ENCODE measurements around the gene AGAP1.

AGAP1 gene

GRCh38 chr2:235784788-235785187 is 290.9 kb downstream of the AGAP1 start:
- no peak overlapping the region for H3K4me3 ChIP-seq (ENCODE audit: low read depth, low read length)
- no peak for DNase-seq (ENCODE audit: low read depth)
- no peak for TF ChIP-seq CTCF (IDR thresholded peaks at IDR 0.05; ENCODE audit: low read depth, low read length, missing control alignments)

- no peak for TF ChIP-seq CTCF (IDR thresholded peaks at IDR 0.05; ENCODE audit: low read depth, low read length, missing control alignments)
- H3K4me3 ChIP-seq (ENCODE audit: low read depth, low read length): no peak overlapping the region
- DNase-seq (ENCODE audit: low read depth): no peak
Observed at GRCh38 chr2:235789552-235789951, 295.7 kb downstream of the AGAP1 start.

- peak; percentile 57 for TF ChIP-seq CTCF (IDR thresholded peaks at IDR 0.05; ENCODE audit: low read depth, low read length, missing control alignments)
- H3K4me3 ChIP-seq (ENCODE audit: low read depth, low read length): no peak overlapping the region
- no peak for DNase-seq (ENCODE audit: low read depth)
Observed at GRCh38 chr2:235793163-235793752, 299.4 kb downstream of the AGAP1 start.

- TF ChIP-seq CTCF (IDR thresholded peaks at IDR 0.05; ENCODE audit: low read depth, low read length, missing control alignments): no peak
- H3K4me3 ChIP-seq (ENCODE audit: low read depth, low read length): no peak overlapping the region
- no peak for DNase-seq (ENCODE audit: low read depth)
Observed at GRCh38 chr2:235799281-235799680, 305.4 kb downstream of the AGAP1 start.

GRCh38 chr2:235802542-235802941 is 308.7 kb downstream of the AGAP1 start:
- no peak for TF ChIP-seq CTCF (IDR thresholded peaks at IDR 0.05; ENCODE audit: low read depth, low read length, missing control alignments)
- DNase-seq (ENCODE audit: low read depth): no peak
- no peak overlapping the region for H3K4me3 ChIP-seq (ENCODE audit: low read depth, low read length)

- DNase-seq (ENCODE audit: low read depth): no peak
- H3K4me3 ChIP-seq (ENCODE audit: low read depth, low read length): no peak overlapping the region
- no peak for TF ChIP-seq CTCF (IDR thresholded peaks at IDR 0.05; ENCODE audit: low read depth, low read length, missing control alignments)
Observed at GRCh38 chr2:235803028-235803427, 309.2 kb downstream of the AGAP1 start.

GRCh38 chr2:235804676-235805075 is 310.8 kb downstream of the AGAP1 start:
- H3K4me3 ChIP-seq (ENCODE audit: low read depth, low read length): no peak overlapping the region
- no peak for TF ChIP-seq CTCF (IDR thresholded peaks at IDR 0.05; ENCODE audit: low read depth, low read length, missing control alignments)
- DNase-seq (ENCODE audit: low read depth): no peak

Measured in GM12864 (cell line).